Gastroesophageal sphincter (tissue), 3 donors: Measurements from ENCODE around the gene NUP210.

Source experiments
- CTCF ChIP-seq, 4 experiments: fragments of 200-600 bp in 2 of 4; fragments of 450-650 bp in 2 of 4; sonication (generic) in 1 of 4; IDR thresholded peaks; one replicate each; pipeline ENCODE4 v1.5.1; 2017 to 2019; ENCODE audit warnings: antibody characterized with exemption in 4 of 4, mild to moderate bottlenecking in 2 of 4, moderate library complexity in 2 of 4
- EP300 ChIP-seq: sonication (generic); formaldehyde crosslinking; IDR thresholded peaks from one replicate; pipeline ENCODE4 v1.6.1; 2017; ENCODE audit warnings: antibody characterized with exemption, mild to moderate bottlenecking
- POLR2A ChIP-seq, 2 donors: fragments of 450-650 bp; IDR thresholded peaks; one replicate each; pipeline ENCODE4 v1.6.1; 2017; ENCODE audit warnings: antibody characterized with exemption in 2 of 2, mild to moderate bottlenecking in 2 of 2, moderate library complexity in 1 of 2
- POLR2AphosphoS5 ChIP-seq: sonication (generic); formaldehyde crosslinking; IDR thresholded peaks from one replicate; pipeline ENCODE4 v1.6.1; 2017; ENCODE audit warnings: antibody characterized with exemption

- TF ChIP-seq POLR2AphosphoS5 (no peak), CTCF (IDR thresholded peaks at IDR 0.05) (no peak), EP300 (no peak), POLR2A (IDR thresholded peaks at IDR 0.05) (no peak)
Observed at GRCh38 chr3:13275376-13276005, 144.6 kb downstream of the NUP210 start.
